ENCODE measurements around the gene WNT3. TPM values are rescaled to one million over a fixed set of nuclear protein-coding genes. Genes with fewer than 3 reads are reported as not detected.
A peak's percentile ranks its signal among the peaks of the same experiment; 100 is the strongest.

WNT3 gene
- polyA plus RNA-seq, 1 donor, result 1.7 TPM

GRCh38 chr17:46730026-46730425, 88.5 kb downstream of the WNT3 start:
- no peak for DNase-seq

- no peak for DNase-seq
Measured at GRCh38 chr17:46727572-46728348, 90.7 kb downstream of the WNT3 start.

DNA sequence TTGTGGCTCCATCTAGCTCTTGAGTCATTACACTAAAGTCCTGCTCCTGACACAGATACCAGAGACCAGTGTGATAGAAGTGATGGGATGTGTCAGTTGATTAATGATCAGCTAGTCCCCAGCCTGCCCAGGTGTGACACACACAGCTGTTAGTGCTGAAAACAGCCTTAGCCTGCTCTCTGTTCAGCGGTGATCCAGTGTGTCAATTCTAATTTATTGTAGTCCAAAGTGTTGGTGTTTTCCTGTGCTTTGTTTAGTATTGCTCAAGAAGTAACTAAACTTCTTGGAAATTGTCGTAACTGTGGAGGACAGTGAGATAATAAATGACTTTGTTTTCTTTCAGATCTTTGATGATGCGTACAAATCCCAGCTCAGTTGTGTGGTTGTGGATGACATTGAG, 92.3 kb downstream of the WNT3 start:
- no peak for DNase-seq

DNA sequence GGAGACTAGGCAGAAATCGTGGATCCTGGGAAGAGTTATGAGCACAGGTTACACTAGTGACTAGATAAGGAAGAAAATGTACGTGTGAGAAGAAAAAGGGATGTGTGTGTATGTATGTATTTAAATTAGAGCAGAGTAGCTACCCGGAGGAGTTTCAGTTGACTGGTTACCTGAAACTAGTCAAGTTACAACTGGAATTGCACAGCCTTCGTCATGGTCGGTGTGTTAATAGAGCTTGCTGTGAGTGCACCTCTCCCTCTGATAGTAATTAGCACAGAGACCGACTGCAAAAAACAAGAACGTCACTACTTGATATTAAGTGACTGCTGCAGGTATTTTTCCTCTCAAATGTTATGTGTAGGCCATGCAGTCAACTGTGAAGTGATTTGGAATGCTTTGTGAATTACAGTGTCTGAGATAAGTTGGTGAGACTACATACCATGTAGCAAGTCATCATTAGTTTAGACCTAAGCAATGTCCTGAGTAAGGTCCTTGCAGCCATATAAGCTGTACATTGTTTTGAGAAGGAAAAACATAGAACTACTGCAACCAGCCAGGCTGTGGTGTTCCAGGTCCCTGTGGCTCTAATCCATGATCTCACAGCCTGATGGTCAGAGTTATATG, 95.7 kb downstream of the WNT3 start:
- peak; percentile 21 for DNase-seq

DNA sequence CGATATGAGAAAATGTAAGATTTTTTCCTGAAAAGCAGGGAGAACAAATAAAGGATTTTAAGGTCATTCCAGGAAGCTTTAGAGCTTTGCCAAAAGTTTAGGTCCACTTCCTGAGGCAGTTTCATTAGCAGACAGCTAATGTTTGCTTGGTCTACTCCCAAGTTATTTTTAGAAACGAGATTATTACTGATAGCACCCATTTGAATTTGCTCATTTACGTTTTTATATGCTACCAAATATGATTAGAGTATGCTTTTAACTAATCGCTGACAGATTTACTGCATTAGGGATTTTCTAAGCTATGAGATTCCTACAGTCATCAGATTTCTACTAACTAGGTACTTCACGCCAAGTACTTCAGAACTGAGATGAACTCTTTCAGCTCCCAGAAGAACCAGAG, 98.1 kb downstream of the WNT3 start:
- DNase-seq, result no peak

GRCh38 chr17:46719891-46720290, 98.6 kb downstream of the WNT3 start:
- DNase-seq, result no peak

- no peak for DNase-seq
Measured at GRCh38 chr17:46717999-46718398, 100.5 kb downstream of the WNT3 start.

Other genes starting within 250 kb of the WNT3 start
- gene ARL17A, start 239.0 kb downstream of the WNT3 start, polyA plus RNA-seq (ENCODE audit: insufficient read length), result 42.5 TPM
- 37.9 TPM for gene NSF, start 228.0 kb downstream of the WNT3 start, polyA plus RNA-seq (ENCODE audit: insufficient read length)
- 8.5 TPM for gene WNT9B, start 32.9 kb upstream of the WNT3 start, polyA plus RNA-seq (ENCODE audit: insufficient read length)
- 66.0 TPM for gene GOSR2, start 104.5 kb upstream of the WNT3 start, polyA plus RNA-seq (ENCODE audit: insufficient read length)
- not detected for gene RPRML, start 160.6 kb upstream of the WNT3 start, polyA plus RNA-seq (ENCODE audit: insufficient read length)

Measured in left kidney (tissue), 2 donors.